Peyer's patch (tissue), 4 donors: ENCODE measurements around the gene TP73. TPM values are rescaled to one million over a fixed set of nuclear protein-coding genes. Genes with fewer than 3 reads are reported as not detected.

ENCODE experiments used
- DNase-seq, 3 donors: peaks; one replicate each; pipeline ENCODE4 v3.0.0-alpha.2; 2017 to 2019
- H3K27ac ChIP-seq, 4 donors: fragments of 200-600 bp; sonication (generic); one replicate each; pipeline ENCODE4 v1.5.1; 2016 to 2019
- H3K27me3 ChIP-seq, 2 donors: fragments of 200-600 bp; sonication (generic); one replicate each; pipeline ENCODE4 v1.5.1; 2019
- H3K36me3 ChIP-seq, 3 donors: fragments of 200-600 bp; sonication (generic); one replicate each; pipeline ENCODE4 v1.5.1; 2016 to 2019
- H3K4me1 ChIP-seq, 4 donors: fragments of 200-600 bp; sonication (generic); one replicate each; pipeline ENCODE4 v1.5.1; 2016 to 2019
- H3K4me3 ChIP-seq, 4 donors: fragments of 200-600 bp; sonication (generic); 1 replicate in 3 of 4; 2 replicates in 1 of 4; pipeline ENCODE4 v1.5.1; 2016 to 2019; ENCODE audit warnings: mild to moderate bottlenecking in 1 of 4
- H3K9me3 ChIP-seq, 4 donors: fragments of 200-600 bp; sonication (generic); one replicate each; pipeline ENCODE4 v1.5.1; 2016 to 2019; ENCODE audit warnings: mild to moderate bottlenecking in 1 of 4
- CTCF ChIP-seq, 6 experiments: fragments of 450-650 bp in 4 of 6; fragments of 200-600 bp in 2 of 6; sonication (generic) in 1 of 6; IDR thresholded peaks; one replicate each; pipeline ENCODE4 v1.5.1; 2017 to 2019; ENCODE audit warnings: antibody characterized with exemption in 6 of 6, mild to moderate bottlenecking in 3 of 6, moderate library complexity in 1 of 6
- POLR2A ChIP-seq, 2 donors: fragments of 450-650 bp; IDR thresholded peaks; one replicate each; pipeline ENCODE4 v1.5.1; 2017; ENCODE audit warnings: antibody characterized with exemption in 2 of 2, mild to moderate bottlenecking in 2 of 2, moderate library complexity in 2 of 2
- total RNA-seq, 4 donors: library from RNA; depleted of rRNA; stranded (reverse); fragments of >200 nt; gene quantifications; one replicate each; pipeline ENCODE4 v1.1.0, GENCODE V29; 2016

Gene TP73
- total RNA-seq, 4 donors from 2014 or later, result 0.38 TPM; not detected in 3

- no peak for DNase-seq
- Histone ChIP-seq H3K36me3 (no peaks in the 10 kb centered on the region), H3K9me3 (no peaks in the 10 kb centered on the region), H3K4me1 (no peaks in the 10 kb centered on the region), H3K27ac (no peak overlapping the region), H3K27me3 (peaks cover 0 to 3% of the 10 kb centered on the region in 2 donors), H3K4me3 (no peak overlapping the region)
- no peak for TF ChIP-seq POLR2A (IDR thresholded peaks at IDR 0.05)
- no peak for TF ChIP-seq CTCF (IDR thresholded peaks at IDR 0.05)
Observed at GRCh38 chr1:3729594-3730542, 77.6 kb downstream of the TP73 start.

- peaks cover 0 to 3% of the 10 kb centered on the region in 2 donors for H3K27me3 ChIP-seq
Observed at GRCh38 chr1:3730543-3731247, 78.4 kb downstream of the TP73 start.

GRCh38 chr1:3731583-3732433 lies 79.5 kb downstream of the TP73 start:
- Histone ChIP-seq H3K27ac (no peak overlapping the region), H3K4me3 (no peak overlapping the region), H3K27me3 (peaks cover 0 to 3% of the 10 kb centered on the region in 2 donors), H3K4me1 (no peaks in the 10 kb centered on the region), H3K9me3 (no peaks in the 10 kb centered on the region), H3K36me3 (peaks cover 0 to 3% (median 0%) of the 10 kb centered on the region in 3 donors)
- TF ChIP-seq POLR2A (IDR thresholded peaks at IDR 0.05) (no peak), CTCF (IDR thresholded peaks at IDR 0.05) (no peak)
- no peak for DNase-seq

More at GRCh38 chr1:3730543-3731247, 78.4 kb downstream of the TP73 start:
- TF ChIP-seq POLR2A (IDR thresholded peaks at IDR 0.05) (no peak), CTCF (IDR thresholded peaks at IDR 0.05) (no peak)
- Histone ChIP-seq H3K27ac (no peak overlapping the region), H3K36me3 (no peaks in the 10 kb centered on the region), H3K4me1 (no peaks in the 10 kb centered on the region), H3K4me3 (no peak overlapping the region), H3K9me3 (no peaks in the 10 kb centered on the region)
- DNase-seq, result no peak

- Histone ChIP-seq H3K9me3 (no peaks in the 10 kb centered on the region), H3K27ac (no peak overlapping the region), H3K4me3 (no peak overlapping the region), H3K27me3 (peaks cover 0 to 3% of the 10 kb centered on the region in 2 donors), H3K4me1 (no peaks in the 10 kb centered on the region), H3K36me3 (peaks cover 0 to 8% (median 0%) of the 10 kb centered on the region in 3 donors)
- no peak for TF ChIP-seq POLR2A (IDR thresholded peaks at IDR 0.05)
- TF ChIP-seq CTCF (IDR thresholded peaks at IDR 0.05), result no peak
- no peak for DNase-seq
Observed at GRCh38 chr1:3732434-3733093, 80.2 kb downstream of the TP73 start.
